Natural killer cell treated with Interleukin-12 subunit alpha and Interleukin-12 subunit beta and Interleukin-15 and Interleukin-18, amount 100 ng/mL, for 72 hours (primary cell): ENCODE results near the gene PDE4B. TPM values are rescaled to one million over a fixed set of nuclear protein-coding genes. Genes with fewer than 3 reads are reported as not detected.

ENCODE experiments used
- ATAC-seq, 2 donors: fragments of 150-1000 bp; cut with Tn5 transposase in 1 of 2; sonication (Bioruptor Pico), chemical (Tn5 transposase) in 1 of 2; 2 replicates each; pipeline ENCODE4 v1.10.0; 2021
- DNase-seq: peaks from one replicate; pipeline ENCODE4 v3.0.0; 2022; ENCODE audit warnings: low spot score
- H3K27ac Mint-ChIP-seq, 2 donors: 1 replicate in 1 of 2; 2 replicates in 1 of 2; pipeline ENCODE4 v1.8.0; 2022; ENCODE audit warnings: mixed read lengths in 2 of 2, mild to moderate bottlenecking in 1 of 2, moderate library complexity in 1 of 2
- H3K27me3 Mint-ChIP-seq, 2 donors: 1 replicate in 1 of 2; 2 replicates in 1 of 2; pipeline ENCODE4 v1.8.0; 2022; ENCODE audit warnings: mixed read lengths in 2 of 2
- H3K36me3 Mint-ChIP-seq: one replicate; pipeline ENCODE4 v1.8.0; 2022; ENCODE audit warnings: mixed read lengths
- H3K4me1 Mint-ChIP-seq, 2 donors: 1 replicate in 1 of 2; 2 replicates in 1 of 2; pipeline ENCODE4 v1.8.0; 2022; ENCODE audit warnings: low read depth in 2 of 2, mixed read lengths in 2 of 2, mild to moderate bottlenecking in 1 of 2
- H3K4me3 Mint-ChIP-seq: one replicate; pipeline ENCODE4 v1.8.0; 2022; ENCODE audit warnings: mixed read lengths
- H3K9me3 Mint-ChIP-seq: 2 replicates; pipeline ENCODE4 v1.8.0; 2022; ENCODE audit warnings: mixed read lengths
- total RNA-seq, 2 donors: library from RNA; stranded (reverse); gene quantifications; one replicate each; pipeline ENCODE4 v1.2.3, GENCODE V29; 2022

PDE4B gene
- total RNA-seq, 2 donors from 2014 or later: 83.8 to 136 TPM

- Mint-ChIP-seq H3K9me3 (peaks cover 2% of the 10 kb centered on the region), H3K36me3 (no peaks in the 10 kb centered on the region), H3K4me1 (peaks cover 53 to 69% of the 10 kb centered on the region in 2 donors), H3K4me3 (peak overlapping the region; percentile 42), H3K27ac (peak overlapping the region; percentile 77 to 87), H3K27me3 (no peaks in the 10 kb centered on the region)
- no peak for ATAC-seq
- DNase-seq: no peak
Observed at GRCh38 chr1:66254785-66255184, 462.1 kb downstream of the PDE4B start.

GRCh38 chr1:66256629-66257572, 464.2 kb downstream of the PDE4B start:
- Mint-ChIP-seq H3K4me3 (no peak overlapping the region), H3K27me3 (no peaks in the 10 kb centered on the region), H3K27ac (peak overlapping the region; percentile 77 to 87), H3K9me3 (peaks cover 2% of the 10 kb centered on the region), H3K36me3 (no peaks in the 10 kb centered on the region), H3K4me1 (peaks cover 65 to 70% of the 10 kb centered on the region in 2 donors)
- ATAC-seq (peak; percentile 68 to 69), DNase-seq (no peak)

DNA sequence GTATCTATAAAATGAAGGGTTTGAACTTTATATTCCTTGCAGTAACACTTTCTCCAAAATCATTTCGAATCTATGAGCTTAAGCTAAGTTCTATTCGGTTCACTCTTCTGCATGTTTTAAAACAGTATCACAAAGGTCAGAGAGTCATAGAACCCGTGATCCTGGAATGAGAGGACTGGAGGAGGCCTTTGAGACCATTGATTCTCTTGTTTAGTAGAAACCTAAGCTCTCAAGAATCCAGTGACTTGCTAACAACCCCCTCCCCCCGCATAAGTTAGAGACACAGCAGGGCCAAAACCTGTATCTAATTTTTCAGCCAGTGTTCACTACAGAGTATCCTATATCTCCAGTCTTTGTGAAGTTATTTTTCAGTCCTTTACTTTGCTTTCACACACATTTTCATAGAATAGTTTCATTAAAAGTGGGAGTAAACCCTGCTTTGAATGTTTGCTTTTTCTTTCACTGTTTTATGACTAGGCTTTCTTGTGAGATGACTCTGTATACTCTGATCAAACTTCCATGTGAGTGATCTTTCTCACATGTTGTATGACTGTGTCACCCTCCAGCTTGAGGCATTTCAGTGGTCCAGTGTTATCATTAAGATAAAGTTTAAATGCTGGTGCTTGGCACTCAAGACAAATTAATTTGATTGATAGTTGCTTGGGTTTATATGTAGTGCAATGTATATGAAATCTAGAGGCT, 465.9 kb downstream of the PDE4B start:
- peaks cover 73 to 74% of the 10 kb centered on the region in 2 donors for H3K4me1 Mint-ChIP-seq
- peak overlapping the region; percentile 70 to 87 for H3K27ac Mint-ChIP-seq
- H3K9me3 Mint-ChIP-seq: peaks cover 2% of the 10 kb centered on the region
- no peaks in the 10 kb centered on the region for H3K27me3 Mint-ChIP-seq
- no peaks in the 10 kb centered on the region for H3K36me3 Mint-ChIP-seq
- DNase-seq (no peak), ATAC-seq (peak; percentile 92)
- peak overlapping the region; percentile 67 for H3K4me3 Mint-ChIP-seq

DNA sequence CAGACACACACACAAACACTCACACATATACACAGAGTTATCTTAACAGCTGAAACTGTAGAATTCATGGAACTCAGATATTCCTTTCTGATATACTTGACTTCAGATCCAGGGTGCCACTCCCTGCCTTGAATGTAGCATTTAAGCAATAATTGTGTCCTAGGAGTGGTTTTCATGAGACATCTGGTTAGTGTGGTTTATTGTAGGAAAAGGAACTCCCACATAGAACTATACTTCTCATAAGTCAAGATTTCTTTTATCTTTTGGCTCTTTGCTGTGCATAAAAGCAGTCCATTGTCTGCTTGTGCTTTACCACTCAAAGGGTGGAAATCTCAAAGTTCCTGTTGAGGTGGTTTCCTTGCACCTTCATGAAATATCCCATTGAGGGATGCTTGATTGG, 468.7 kb downstream of the PDE4B start:
- Mint-ChIP-seq H3K4me1 (peaks cover 55 to 58% of the 10 kb centered on the region in 2 donors), H3K27ac (peak overlapping the region in 1 of 2 donors; percentile 87), H3K4me3 (no peak overlapping the region)

GRCh38 chr1:66262208-66262963, 469.7 kb downstream of the PDE4B start:
- Mint-ChIP-seq H3K4me1 (peaks cover 49 to 56% of the 10 kb centered on the region in 2 donors), H3K27me3 (no peaks in the 10 kb centered on the region), H3K36me3 (no peaks in the 10 kb centered on the region), H3K27ac (peak overlapping the region in 1 of 2 donors; percentile 87), H3K9me3 (peaks cover 2% of the 10 kb centered on the region), H3K4me3 (no peak overlapping the region)
- DNase-seq (no peak), ATAC-seq (no peak)

More for the DNA sequence above, 468.7 kb downstream of the PDE4B start:
- Mint-ChIP-seq H3K27me3 (no peaks in the 10 kb centered on the region), H3K36me3 (no peaks in the 10 kb centered on the region), H3K9me3 (peaks cover 2% of the 10 kb centered on the region)
- no peak for ATAC-seq
- DNase-seq: no peak

DNA sequence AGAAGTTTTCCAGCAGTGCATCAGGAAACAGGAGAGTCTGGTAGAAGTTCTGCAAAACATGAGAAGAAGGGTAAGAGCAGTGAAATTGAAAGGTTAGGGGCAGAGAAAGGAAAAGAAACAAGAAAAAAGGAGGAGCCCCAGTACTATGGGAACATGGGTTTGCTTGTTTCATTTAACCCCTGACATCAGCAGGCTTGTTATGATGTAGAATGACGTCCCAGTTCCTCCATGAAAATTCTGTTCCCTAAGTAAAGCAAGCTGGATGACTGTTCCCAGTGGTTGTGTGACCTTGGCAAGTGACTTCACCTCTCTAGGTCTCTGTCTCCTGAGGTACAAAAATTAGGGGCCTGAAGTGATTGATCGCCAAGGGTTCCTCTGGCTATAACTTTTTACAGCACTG, 472.6 kb downstream of the PDE4B start:
- H3K4me1 Mint-ChIP-seq: peaks cover 27 to 41% of the 10 kb centered on the region in 2 donors
- H3K4me3 Mint-ChIP-seq: no peak overlapping the region
- H3K36me3 Mint-ChIP-seq: no peaks in the 10 kb centered on the region
- no peak for ATAC-seq
- DNase-seq: no peak
- peak overlapping the region in 1 of 2 donors; percentile 31 for H3K27ac Mint-ChIP-seq
- no peaks in the 10 kb centered on the region for H3K27me3 Mint-ChIP-seq
- no peaks in the 10 kb centered on the region for H3K9me3 Mint-ChIP-seq

DNA sequence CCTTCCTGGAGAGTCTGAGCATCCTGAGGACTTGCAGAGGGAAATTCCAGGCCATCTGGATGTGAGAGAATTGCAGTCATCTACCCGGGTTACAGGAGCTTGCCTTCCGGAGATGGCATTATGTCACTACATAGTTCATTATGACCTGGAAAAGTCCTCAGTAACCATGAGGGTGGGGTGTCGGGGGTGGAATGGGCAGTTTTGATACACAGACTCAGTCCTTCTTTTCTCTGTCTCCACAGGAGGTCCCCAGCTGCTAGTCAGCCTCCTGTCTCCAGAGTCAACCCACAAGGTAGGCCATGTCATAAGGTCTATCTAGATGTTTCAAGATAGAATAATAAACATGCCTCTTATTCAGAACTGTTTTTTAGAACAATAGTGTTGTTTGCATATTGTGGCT, 473.1 kb downstream of the PDE4B start:
- Mint-ChIP-seq H3K4me1 (peaks cover 28 to 41% of the 10 kb centered on the region in 2 donors), H3K9me3 (no peaks in the 10 kb centered on the region), H3K4me3 (no peak overlapping the region), H3K27me3 (no peaks in the 10 kb centered on the region), H3K36me3 (no peaks in the 10 kb centered on the region), H3K27ac (peak overlapping the region in 1 of 2 donors; percentile 31)
- ATAC-seq (no peak), DNase-seq (no peak)

DNA sequence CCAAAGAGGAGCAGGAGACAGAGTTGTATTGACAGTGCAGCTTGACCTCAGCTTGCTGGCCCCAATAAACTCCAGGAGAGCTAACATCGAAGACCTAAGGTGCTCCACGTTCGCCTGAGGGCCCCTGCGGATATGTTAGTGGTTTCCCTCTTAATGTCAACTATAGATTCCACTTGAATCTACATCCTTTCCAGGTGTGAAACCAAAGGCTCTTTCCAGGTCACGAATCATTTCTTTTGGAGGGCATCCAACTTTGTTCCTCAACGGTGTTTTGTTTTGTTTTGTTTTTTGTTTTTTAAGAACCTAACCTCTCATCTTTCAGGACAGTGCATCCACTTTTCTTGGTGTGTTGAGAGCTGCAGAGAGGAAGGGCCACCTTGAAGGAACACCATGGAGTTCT, 473.7 kb downstream of the PDE4B start:
- H3K4me3 Mint-ChIP-seq: peak overlapping the region; percentile 15
- ATAC-seq (no peak), DNase-seq (no peak)
- H3K4me1 Mint-ChIP-seq: peaks cover 22 to 37% of the 10 kb centered on the region in 2 donors
- no peaks in the 10 kb centered on the region for H3K36me3 Mint-ChIP-seq
- no peaks in the 10 kb centered on the region for H3K9me3 Mint-ChIP-seq
- no peaks in the 10 kb centered on the region for H3K27me3 Mint-ChIP-seq
- H3K27ac Mint-ChIP-seq: peak overlapping the region in 1 of 2 donors; percentile 31

GRCh38 chr1:66266756-66267155, 474.1 kb downstream of the PDE4B start:
- H3K36me3 Mint-ChIP-seq: no peaks in the 10 kb centered on the region
- peaks cover 22 to 37% of the 10 kb centered on the region in 2 donors for H3K4me1 Mint-ChIP-seq
- H3K27me3 Mint-ChIP-seq: no peaks in the 10 kb centered on the region
- ATAC-seq: no peak
- peak overlapping the region in 1 of 2 donors; percentile 31 for H3K27ac Mint-ChIP-seq
- no peaks in the 10 kb centered on the region for H3K9me3 Mint-ChIP-seq
- peak overlapping the region; percentile 15 for H3K4me3 Mint-ChIP-seq
- DNase-seq: no peak

DNA sequence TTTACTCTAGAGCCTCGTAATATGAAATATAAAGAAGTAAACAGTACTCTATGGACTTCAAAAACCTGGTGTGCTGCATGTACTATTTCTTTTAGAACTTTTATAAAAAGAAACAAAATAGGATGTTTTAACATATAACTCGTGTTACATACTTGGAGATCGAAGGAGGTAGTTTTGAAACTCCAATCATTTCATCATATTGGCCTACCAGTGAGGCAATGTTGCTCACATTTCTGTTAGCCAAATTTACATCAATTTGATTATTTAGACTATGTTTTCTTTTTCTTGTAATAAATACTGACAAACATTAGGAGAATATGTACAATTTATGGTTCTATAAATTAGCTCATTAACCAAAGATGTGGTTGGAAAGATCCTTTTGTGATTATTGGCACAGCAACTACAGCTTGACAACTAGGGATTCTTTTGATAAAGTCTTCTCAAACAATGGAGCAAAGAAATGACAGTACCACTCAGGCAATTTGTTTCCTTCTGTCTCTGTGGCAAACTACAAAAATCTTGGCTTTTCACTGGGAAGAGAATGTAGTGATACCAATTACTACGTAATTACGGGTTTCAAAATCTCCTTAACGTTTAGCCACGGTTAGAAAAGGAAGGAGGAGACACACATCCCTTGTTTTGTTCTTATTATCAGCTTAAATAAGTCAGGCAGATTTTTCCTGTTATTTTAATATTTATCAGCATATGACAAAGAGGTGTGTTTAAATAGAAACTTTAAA, 474.7 kb downstream of the PDE4B start:
- ATAC-seq: no peak
- H3K27me3 Mint-ChIP-seq: no peaks in the 10 kb centered on the region
- no peak for DNase-seq
- peak overlapping the region in 1 of 2 donors; percentile 31 for H3K27ac Mint-ChIP-seq
- H3K4me3 Mint-ChIP-seq: no peak overlapping the region
- no peaks in the 10 kb centered on the region for H3K36me3 Mint-ChIP-seq
- H3K4me1 Mint-ChIP-seq: peaks cover 23 to 38% of the 10 kb centered on the region in 2 donors
- no peaks in the 10 kb centered on the region for H3K9me3 Mint-ChIP-seq

DNA sequence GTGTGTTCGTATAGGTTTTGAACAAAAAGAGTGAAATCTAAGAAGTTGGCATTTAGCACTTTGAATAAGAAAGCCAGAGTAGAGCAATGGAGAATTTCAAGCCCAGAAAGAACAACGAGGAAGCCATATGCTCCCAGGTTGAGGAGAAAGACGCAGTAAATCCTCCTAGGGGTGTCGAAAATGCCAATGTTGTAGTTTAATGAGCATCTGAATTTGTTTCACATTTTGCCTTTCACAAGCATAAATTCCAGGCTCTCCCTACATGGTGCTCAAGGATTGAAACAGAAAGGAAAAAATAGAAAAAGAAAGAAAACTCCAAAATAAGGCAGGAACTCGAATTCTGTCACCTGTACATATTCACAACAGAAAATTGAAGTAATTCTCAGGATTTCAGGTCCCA, 476.5 kb downstream of the PDE4B start:
- ATAC-seq: no peak
- Mint-ChIP-seq H3K4me3 (no peak overlapping the region), H3K9me3 (no peaks in the 10 kb centered on the region), H3K4me1 (peaks cover 22 to 42% of the 10 kb centered on the region in 2 donors), H3K36me3 (no peaks in the 10 kb centered on the region), H3K27me3 (no peaks in the 10 kb centered on the region), H3K27ac (peak overlapping the region in 1 of 2 donors; percentile 29)
- no peak for DNase-seq

- no peaks in the 10 kb centered on the region for H3K27me3 Mint-ChIP-seq
- H3K9me3 Mint-ChIP-seq: no peaks in the 10 kb centered on the region
- DNase-seq (no peak), ATAC-seq (no peak)
- H3K4me3 Mint-ChIP-seq: no peak overlapping the region
- H3K36me3 Mint-ChIP-seq: no peaks in the 10 kb centered on the region
- H3K4me1 Mint-ChIP-seq: peaks cover 33 to 45% of the 10 kb centered on the region in 2 donors
- peak overlapping the region in 1 of 2 donors; percentile 7 for H3K27ac Mint-ChIP-seq
Observed at GRCh38 chr1:66270119-66270812, 477.6 kb downstream of the PDE4B start.
